Measurements from ENCODE around the gene ANXA11. TPM values are rescaled to one million over a fixed set of nuclear protein-coding genes. Genes with fewer than 3 reads are reported as not detected.

ANXA11 gene
- total RNA-seq, 2 experiments from 2014 or later = 93.9 to 164 TPM

DNA sequence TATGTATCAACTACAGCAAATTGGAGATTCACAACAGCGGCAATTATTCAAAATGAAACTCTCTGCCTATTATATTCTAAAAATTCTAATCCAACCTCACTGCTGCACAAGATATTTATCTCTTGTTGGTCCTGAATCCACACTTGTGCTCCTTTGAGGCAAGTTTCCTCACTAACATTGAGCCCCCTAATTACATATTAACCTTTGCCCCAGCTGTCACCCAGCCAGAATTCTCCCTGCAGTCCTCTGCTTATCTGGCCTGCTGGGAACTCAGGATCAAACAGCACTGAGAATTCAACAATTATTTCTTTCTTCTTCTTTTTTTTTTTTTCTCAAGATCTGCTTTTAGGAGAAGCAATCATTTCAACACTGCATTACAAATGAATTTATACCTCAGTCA, 94.4 kb downstream of the ANXA11 start:
- Histone ChIP-seq H3K79me2 (ENCODE audit: insufficient read depth, low read depth, low read length) (no peaks in the 10 kb centered on the region), H2AFZ (ENCODE audit: low read length) (no peak overlapping the region), H3K9me3 (ENCODE audit: low read length) (0 out of 2 replicates have a peak, but pooled peaks cover 7% of the 10 kb centered on the region), H3K9me2 (ENCODE audit: insufficient read depth, low read length) (no peaks in the 10 kb centered on the region), H4K20me1 (ENCODE audit: insufficient read depth, low read length) (no peaks in the 10 kb centered on the region), H3K4me3 (ENCODE audit: low read depth, low read length, poor library complexity, severe bottlenecking) (no peak overlapping the region), H3K27ac (ENCODE audit: low read depth, low read length, poor library complexity, severe bottlenecking) (no peak overlapping the region), H3K4me2 (ENCODE audit: low read length) (no peak overlapping the region), H3K36me3 (ENCODE audit: insufficient read depth, low read length) (no peaks in the 10 kb centered on the region), H3K4me1 (ENCODE audit: insufficient read depth, low read length, poor library complexity, severe bottlenecking) (no peaks in the 10 kb centered on the region)
- intact Hi-C loops (cut with micrococcal nuclease; ENCODE audit: unreplicated experiment) = no loop called here
- POLR2A ChIA-PET = no interaction called here
- DNase-seq (ENCODE audit: low spot score) = no peak
- CTCF ChIA-PET (ENCODE audit: unreplicated experiment) = no interaction called here
- TF ChIP-seq, protein P1, sequence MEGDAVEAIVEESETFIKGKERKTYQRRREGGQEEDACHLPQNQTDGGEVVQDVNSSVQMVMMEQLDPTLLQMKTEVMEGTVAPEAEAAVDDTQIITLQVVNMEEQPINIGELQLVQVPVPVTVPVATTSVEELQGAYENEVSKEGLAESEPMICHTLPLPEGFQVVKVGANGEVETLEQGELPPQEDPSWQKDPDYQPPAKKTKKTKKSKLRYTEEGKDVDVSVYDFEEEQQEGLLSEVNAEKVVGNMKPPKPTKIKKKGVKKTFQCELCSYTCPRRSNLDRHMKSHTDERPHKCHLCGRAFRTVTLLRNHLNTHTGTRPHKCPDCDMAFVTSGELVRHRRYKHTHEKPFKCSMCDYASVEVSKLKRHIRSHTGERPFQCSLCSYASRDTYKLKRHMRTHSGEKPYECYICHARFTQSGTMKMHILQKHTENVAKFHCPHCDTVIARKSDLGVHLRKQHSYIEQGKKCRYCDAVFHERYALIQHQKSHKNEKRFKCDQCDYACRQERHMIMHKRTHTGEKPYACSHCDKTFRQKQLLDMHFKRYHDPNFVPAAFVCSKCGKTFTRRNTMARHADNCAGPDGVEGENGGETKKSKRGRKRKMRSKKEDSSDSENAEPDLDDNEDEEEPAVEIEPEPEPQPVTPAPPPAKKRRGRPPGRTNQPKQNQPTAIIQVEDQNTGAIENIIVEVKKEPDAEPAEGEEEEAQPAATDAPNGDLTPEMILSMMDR (conservative IDR thresholded peaks at IDR 0.05; ENCODE audit: low read length) = no peak
- no peak for TF ChIP-seq EZH2phosphoT487 (IDR thresholded peaks at IDR 0.05; ENCODE audit: borderline replicate concordance, low read depth, low read length)
- BruUV-seq (replicated peaks) = no TSS peak

DNA sequence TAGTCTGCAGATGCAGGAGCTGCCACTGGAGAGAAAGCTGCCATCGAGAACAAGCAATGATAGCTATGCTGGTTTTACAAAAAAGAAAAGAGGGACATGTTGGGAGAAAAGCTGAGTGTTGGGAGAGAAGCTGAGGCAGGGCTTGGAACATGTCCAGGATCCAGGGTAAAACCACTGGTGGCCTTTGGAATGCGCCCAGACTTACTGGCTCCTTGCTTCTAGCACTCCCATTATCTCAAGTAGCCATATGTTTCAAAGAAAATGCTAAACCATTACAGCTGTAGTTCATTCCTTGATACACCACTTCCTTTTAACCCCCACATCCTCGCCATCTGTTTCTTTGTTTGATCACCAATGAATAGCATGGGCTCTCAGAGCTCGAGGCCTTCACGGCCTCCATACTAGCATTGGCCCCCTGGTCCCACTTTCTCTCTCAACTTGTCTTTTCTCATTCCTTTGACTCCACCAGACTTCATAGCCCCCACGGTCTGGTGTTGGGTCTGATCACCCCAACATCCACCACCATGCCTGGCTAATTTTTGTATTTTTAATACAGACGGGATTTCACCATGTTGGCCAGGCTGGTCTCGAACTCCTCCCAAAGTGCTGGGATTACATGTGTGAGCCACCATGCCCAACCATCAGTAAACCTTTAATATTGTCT, 96.6 kb downstream of the ANXA11 start:
- no peak overlapping the region for H3K4me2 ChIP-seq (ENCODE audit: low read length)
- no peaks in the 10 kb centered on the region for H4K20me1 ChIP-seq (ENCODE audit: insufficient read depth, low read length)
- CTCF ChIA-PET (ENCODE audit: unreplicated experiment) = no interaction called here
- H3K27ac ChIP-seq (ENCODE audit: low read depth, low read length, poor library complexity, severe bottlenecking) = no peak overlapping the region
- POLR2A ChIA-PET = interaction anchor here (1.2 kb wide), 1 partner anchor 15 kb away, joined by 3 read pairs; no protein-coding TSS in a partner anchor
- H3K9me2 ChIP-seq (ENCODE audit: insufficient read depth, low read length) = no peaks in the 10 kb centered on the region
- TF ChIP-seq, protein P1 (conservative IDR thresholded peaks at IDR 0.05; ENCODE audit: low read length) = no peak
- no peak for TF ChIP-seq EZH2phosphoT487 (IDR thresholded peaks at IDR 0.05; ENCODE audit: borderline replicate concordance, low read depth, low read length)
- 0 out of 2 replicates have a peak, but pooled peaks cover 7% of the 10 kb centered on the region for H3K9me3 ChIP-seq (ENCODE audit: low read length)
- no peaks in the 10 kb centered on the region for H3K36me3 ChIP-seq (ENCODE audit: insufficient read depth, low read length)
- intact Hi-C loops (cut with micrococcal nuclease; ENCODE audit: unreplicated experiment) = no loop called here
- H2AFZ ChIP-seq (ENCODE audit: low read length) = no peak overlapping the region
- no TSS peak for BruUV-seq (replicated peaks)
- no peak overlapping the region for H3K4me3 ChIP-seq (ENCODE audit: low read depth, low read length, poor library complexity, severe bottlenecking)
- no peaks in the 10 kb centered on the region for H3K4me1 ChIP-seq (ENCODE audit: insufficient read depth, low read length, poor library complexity, severe bottlenecking)
- no peak for DNase-seq (ENCODE audit: low spot score)
- no peaks in the 10 kb centered on the region for H3K79me2 ChIP-seq (ENCODE audit: insufficient read depth, low read depth, low read length)

Data from OCI-LY7 (cell line).